Liver (tissue), 9 donors: ENCODE data around the gene OTOL1. TPM values are rescaled to one million over a fixed set of nuclear protein-coding genes. Genes with fewer than 3 reads are reported as not detected.

Source experiments
- DNase-seq: peaks from one replicate; pipeline ENCODE4 v3.0.0-alpha.2; 2017; ENCODE audit warnings: low spot score
- H3K27ac ChIP-seq, 2 donors: one replicate each; pipeline ENCODE4 v1.7.0; 2013; ENCODE audit warnings: inconsistent platforms in 2 of 2, low read length in 2 of 2, control low read depth in 1 of 2, low read depth in 1 of 2, mild to moderate bottlenecking in 1 of 2
- H3K27me3 ChIP-seq, 4 donors: one replicate each; pipeline versions ENCODE4 v1.6.1 to v1.7.0; 2013; ENCODE audit warnings: low read length in 3 of 4, inconsistent platforms in 1 of 4, mild to moderate bottlenecking in 1 of 4, moderate library complexity in 1 of 4; ENCODE audit not compliant: control insufficient read depth in 4 of 4, insufficient read depth in 4 of 4
- H3K36me3 ChIP-seq, 4 donors: one replicate each; pipeline versions ENCODE4 v1.6.1 to v1.7.0; 2013; ENCODE audit warnings: low read length in 3 of 4, mild to moderate bottlenecking in 3 of 4, low read depth in 1 of 4, moderate library complexity in 1 of 4; ENCODE audit not compliant: control insufficient read depth in 4 of 4, insufficient read depth in 3 of 4
- H3K4me1 ChIP-seq, 4 donors: one replicate each; pipeline versions ENCODE4 v1.6.1 to v1.7.0; 2013; ENCODE audit warnings: low read length in 3 of 4, mild to moderate bottlenecking in 3 of 4, moderate library complexity in 1 of 4; ENCODE audit not compliant: control insufficient read depth in 4 of 4, insufficient read depth in 4 of 4
- H3K4me3 ChIP-seq, 3 donors: one replicate each; pipeline versions ENCODE4 v1.6.1 to v1.7.0; 2013; ENCODE audit warnings: low read length in 3 of 3, control low read depth in 1 of 3, low read depth in 1 of 3, mild to moderate bottlenecking in 1 of 3
- H3K9ac ChIP-seq, 2 donors: one replicate each; pipeline ENCODE4 v1.7.0; 2013; ENCODE audit warnings: low read length in 2 of 2, mild to moderate bottlenecking in 2 of 2, moderate library complexity in 2 of 2, control low read depth in 1 of 2, low read depth in 1 of 2
- H3K9me3 ChIP-seq, 4 donors: one replicate each; pipeline versions ENCODE4 v1.6.1 to v1.7.0; 2013; ENCODE audit warnings: low read length in 3 of 4; ENCODE audit not compliant: control insufficient read depth in 4 of 4
- ATF3 ChIP-seq: IDR thresholded peaks from 2 replicates; pipeline ENCODE4 v1.6.1; 2016; ENCODE audit warnings: antibody characterized with exemption
- CTCF ChIP-seq: fragments of 150-350 bp; IDR thresholded peaks from 2 replicates; pipeline ENCODE4 v1.5.1; 2017; ENCODE audit warnings: improper control_type of control experiment, low read depth, low read length; ENCODE audit not compliant: missing input control
- EGR1 ChIP-seq, 2 donors: IDR thresholded peaks; 2 replicates each; pipeline ENCODE4 v1.6.1; 2016 to 2018; ENCODE audit warnings: antibody characterized with exemption in 2 of 2, low read depth in 2 of 2
- FOXA1 ChIP-seq: IDR thresholded peaks from 2 replicates; pipeline ENCODE4 v1.6.1; 2016; ENCODE audit warnings: antibody characterized with exemption
- GABPA ChIP-seq, 2 donors: IDR thresholded peaks in 1 of 2; conservative IDR thresholded peaks in 1 of 2; 2 replicates each; pipeline ENCODE4 v1.6.1; 2016; ENCODE audit warnings: antibody characterized with exemption in 2 of 2, mild to moderate bottlenecking in 1 of 2, moderate library complexity in 1 of 2
- HNF4A ChIP-seq, 2 donors: conservative IDR thresholded peaks; 2 replicates each; pipeline ENCODE4 v1.6.1; 2016; ENCODE audit warnings: antibody characterized with exemption in 2 of 2, mild to moderate bottlenecking in 2 of 2
- HNF4G ChIP-seq: IDR thresholded peaks from 2 replicates; pipeline ENCODE4 v1.6.1; 2016; ENCODE audit warnings: antibody characterized with exemption
- RAD21 ChIP-seq, 2 donors: IDR thresholded peaks; 2 replicates each; pipeline ENCODE4 v1.6.1; 2016; ENCODE audit warnings: antibody characterized with exemption in 2 of 2, mild to moderate bottlenecking in 2 of 2
- REST ChIP-seq: IDR thresholded peaks from 2 replicates; pipeline ENCODE4 v1.6.1; 2016; ENCODE audit warnings: antibody characterized with exemption, mild to moderate bottlenecking
- RXRA ChIP-seq, 2 donors: IDR thresholded peaks; 2 replicates each; pipeline ENCODE4 v1.6.1; 2017 to 2018; ENCODE audit warnings: antibody characterized with exemption in 2 of 2, mild to moderate bottlenecking in 1 of 2
- SP1 ChIP-seq: IDR thresholded peaks from 2 replicates; pipeline ENCODE4 v1.6.1; 2018; ENCODE audit warnings: antibody characterized with exemption, mild to moderate bottlenecking
- YY1 ChIP-seq: IDR thresholded peaks from 2 replicates; pipeline ENCODE4 v1.6.1; 2016; ENCODE audit warnings: antibody characterized with exemption, mild to moderate bottlenecking
- WGBS: extraction: QIAGEN DNeasy Blood & Tissue Kit; methylation state at CpG from one replicate; pipeline ENCODE4 v1.1.7; 2013; 5-methylcytosine and 5-hydroxymethylcytosine counted together
- polyA plus RNA-seq, 2 donors: library from polyadenylated mRNA; stranded (reverse) in 1 of 2; unstranded in 1 of 2; fragments of 200-250 nt in 1 of 2; fragments of >200 nt in 1 of 2; fragmentation: Nextera tagmentation in 1 of 2; extraction: Ambion mirVana in 1 of 2; gene quantifications; one replicate each; pipeline versions ENCODE4 v1.2.1 to v1.2.3, GENCODE V29; 2013 to 2015
- total RNA-seq, 2 donors: library from RNA; depleted of rRNA; stranded (reverse); fragments of >200 nt; gene quantifications; one replicate each; pipeline ENCODE4 v1.2.3, GENCODE V29; 2014
- TF ChIP-seq, protein P1 (sequence below): IDR thresholded peaks from 2 replicates; pipeline ENCODE4 v1.6.1; 2016; ENCODE audit warnings: antibody characterized with exemption
- TF ChIP-seq, protein P2 (sequence below): IDR thresholded peaks from 2 replicates; pipeline ENCODE4 v1.6.1; 2016; ENCODE audit warnings: antibody characterized with exemption
- donor health status: healthy.
- donor health status: healthy.
- donor health status: healthy.
- donor health status: healthy.
- donor health status: healthy.

Gene OTOL1
- total and polyA plus RNA-seq, 4 donors = not detected

DNA sequence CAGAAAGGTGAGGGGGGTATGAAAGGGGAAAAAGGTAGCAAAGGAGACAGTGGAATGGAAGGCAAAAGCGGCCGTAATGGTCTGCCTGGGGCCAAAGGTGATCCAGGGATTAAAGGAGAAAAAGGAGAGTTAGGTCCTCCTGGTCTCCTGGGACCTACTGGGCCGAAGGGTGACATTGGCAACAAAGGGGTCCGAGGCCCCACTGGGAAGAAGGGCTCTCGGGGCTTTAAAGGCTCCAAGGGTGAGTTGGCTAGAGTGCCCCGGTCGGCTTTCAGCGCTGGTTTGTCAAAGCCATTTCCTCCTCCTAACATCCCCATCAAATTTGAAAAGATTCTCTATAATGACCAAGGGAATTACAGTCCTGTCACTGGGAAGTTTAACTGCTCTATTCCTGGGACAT lies 6.7 kb downstream of the OTOL1 start (continued):
- TF ChIP-seq RXRA (IDR thresholded peaks at IDR 0.05) = no peak

GRCh38 chr3:161508852-161509477 lies 12.4 kb downstream of the OTOL1 start:
- Histone ChIP-seq H3K9ac (no peak overlapping the region), H3K9me3 (no peaks in the 10 kb centered on the region), H3K27ac (no peak overlapping the region), H3K4me1 (no peaks in the 10 kb centered on the region), H3K27me3 (no peaks in the 10 kb centered on the region), H3K4me3 (no peak overlapping the region), H3K36me3 (no peaks in the 10 kb centered on the region)
- 64% methylated on average over 2 of the region's 2 CpGs for WGBS
- TF ChIP-seq HNF4A (conservative IDR thresholded peaks at IDR 0.05) (no peak), CTCF (peak; percentile 36), YY1 (no peak), RXRA (IDR thresholded peaks at IDR 0.05) (no peak), REST (no peak), ATF3 (no peak), EGR1 (IDR thresholded peaks at IDR 0.05; ENCODE audit: low read depth in 2 of 2) (no peak), HNF4G (no peak), GABPA (IDR thresholded peaks at IDR 0.05 in 1 of 2, conservative IDR thresholded peaks at IDR 0.05 in 1 of 2) (no peak), FOXA1 (no peak), SP1 (no peak), RAD21 (IDR thresholded peaks at IDR 0.05) (peak; percentile 61 to 66)
- TF ChIP-seq, protein P1, sequence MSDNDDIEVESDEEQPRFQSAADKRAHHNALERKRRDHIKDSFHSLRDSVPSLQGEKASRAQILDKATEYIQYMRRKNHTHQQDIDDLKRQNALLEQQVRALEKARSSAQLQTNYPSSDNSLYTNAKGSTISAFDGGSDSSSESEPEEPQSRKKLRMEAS = no peak
- no peak for DNase-seq

GRCh38 chr3:161510510-161511260 lies 14.1 kb downstream of the OTOL1 start:
- no peak overlapping the region for H3K9ac ChIP-seq
- 85% methylated on average over 6 of the region's 6 CpGs for WGBS
- no peak for DNase-seq
- H3K4me3 ChIP-seq = no peak overlapping the region
- H3K9me3 ChIP-seq = no peaks in the 10 kb centered on the region
- H3K4me1 ChIP-seq = no peaks in the 10 kb centered on the region
- H3K27ac ChIP-seq = no peak overlapping the region
- no peak for TF ChIP-seq RAD21 (IDR thresholded peaks at IDR 0.05)
- TF ChIP-seq, protein P2, sequence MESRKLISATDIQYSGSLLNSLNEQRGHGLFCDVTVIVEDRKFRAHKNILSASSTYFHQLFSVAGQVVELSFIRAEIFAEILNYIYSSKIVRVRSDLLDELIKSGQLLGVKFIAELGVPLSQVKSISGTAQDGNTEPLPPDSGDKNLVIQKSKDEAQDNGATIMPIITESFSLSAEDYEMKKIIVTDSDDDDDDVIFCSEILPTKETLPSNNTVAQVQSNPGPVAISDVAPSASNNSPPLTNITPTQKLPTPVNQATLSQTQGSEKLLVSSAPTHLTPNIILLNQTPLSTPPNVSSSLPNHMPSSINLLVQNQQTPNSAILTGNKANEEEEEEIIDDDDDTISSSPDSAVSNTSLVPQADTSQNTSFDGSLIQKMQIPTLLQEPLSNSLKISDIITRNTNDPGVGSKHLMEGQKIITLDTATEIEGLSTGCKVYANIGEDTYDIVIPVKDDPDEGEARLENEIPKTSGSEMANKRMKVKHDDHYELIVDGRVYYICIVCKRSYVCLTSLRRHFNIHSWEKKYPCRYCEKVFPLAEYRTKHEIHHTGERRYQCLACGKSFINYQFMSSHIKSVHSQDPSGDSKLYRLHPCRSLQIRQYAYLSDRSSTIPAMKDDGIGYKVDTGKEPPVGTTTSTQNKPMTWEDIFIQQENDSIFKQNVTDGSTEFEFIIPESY = no peak
- TF ChIP-seq GABPA (IDR thresholded peaks at IDR 0.05 in 1 of 2, conservative IDR thresholded peaks at IDR 0.05 in 1 of 2) = no peak
- TF ChIP-seq, protein P1 = no peak
- TF ChIP-seq REST = no peak
- no peak for TF ChIP-seq RXRA (IDR thresholded peaks at IDR 0.05)
- H3K36me3 ChIP-seq = no peaks in the 10 kb centered on the region
- no peaks in the 10 kb centered on the region for H3K27me3 ChIP-seq
